CD4-positive, alpha-beta T cell (primary cell): ENCODE results near the gene PARP16. TPM values are rescaled to one million over a fixed set of nuclear protein-coding genes. Genes with fewer than 3 reads are reported as not detected.

Experiments used
- ATAC-seq: fragments of 200-7000 bp; cut with Tn5 transposase; one replicate; pipeline ENCODE4 v1.10.0; 2022; ENCODE audit warnings: mild to moderate bottlenecking; ENCODE audit not compliant: poor library complexity
- CTCF ChIA-PET: fragments of 350-600 bp; sonication (Branson Sonifier 250); formaldehyde crosslinking; loops from one replicate; lab custom pipeline; 2021; ENCODE audit warnings: antibody characterized with exemption, inconsistent platforms; lab: Charles Lee
- POLR2A ChIA-PET: fragments of 350-600 bp; sonication (Branson Sonifier 250); formaldehyde crosslinking; loops from one replicate; lab custom pipeline; 2021; ENCODE audit warnings: antibody characterized with exemption, inconsistent platforms; lab: Charles Lee
- DNase-seq, 14 experiments: peaks; one replicate each; pipeline ENCODE4 v3.0.0-alpha.2; 2013 to 2020; ENCODE audit warnings: mixed read lengths in 2 of 14
- H3K27ac ChIP-seq, 2 donors: one replicate each; pipeline versions ENCODE4 v1.5.1 to v1.7.0; 2013; ENCODE audit warnings: low read length in 2 of 2, low read depth in 1 of 2, mild to moderate bottlenecking in 1 of 2
- H3K27me3 ChIP-seq, 2 experiments: 1 replicate in 1 of 2; 2 replicates in 1 of 2; pipeline versions ENCODE4 v1.6.1 to v1.7.0; 2013; ENCODE audit warnings: low read length in 2 of 2, control low read depth in 1 of 2, mild to moderate bottlenecking in 1 of 2, moderate library complexity in 1 of 2; ENCODE audit not compliant: insufficient read depth in 2 of 2, control insufficient read depth in 1 of 2
- H3K36me3 ChIP-seq: one replicate; pipeline ENCODE4 v1.6.1; 2013; ENCODE audit warnings: low read length, control low read depth; ENCODE audit not compliant: insufficient read depth
- H3K4me1 ChIP-seq: one replicate; pipeline ENCODE4 v1.6.1; 2013; ENCODE audit warnings: low read length, control low read depth; ENCODE audit not compliant: insufficient read depth
- H3K4me3 ChIP-seq: one replicate; pipeline ENCODE4 v1.5.1; 2013; ENCODE audit warnings: mild to moderate bottlenecking, low read length, moderate library complexity
- H3K9me3 ChIP-seq, 2 experiments: 1 replicate in 1 of 2; 2 replicates in 1 of 2; pipeline versions ENCODE4 v1.6.1 to v1.7.0; 2013; ENCODE audit warnings: low read length in 2 of 2, mild to moderate bottlenecking in 2 of 2, control low read depth in 1 of 2, moderate library complexity in 1 of 2; ENCODE audit not compliant: control insufficient read depth in 1 of 2, insufficient read depth in 1 of 2
- H3K27ac Mint-ChIP-seq: one replicate; pipeline ENCODE4 v1.8.0; 2020; ENCODE audit warnings: mixed read lengths
- H3K27me3 Mint-ChIP-seq: one replicate; pipeline ENCODE4 v1.8.0; 2021; ENCODE audit warnings: mixed read lengths
- H3K36me3 Mint-ChIP-seq: one replicate; pipeline ENCODE4 v1.8.0; 2021; ENCODE audit warnings: low read depth, mixed read lengths
- H3K4me1 Mint-ChIP-seq: one replicate; pipeline ENCODE4 v1.8.0; 2021; ENCODE audit warnings: low read depth, mixed read lengths
- H3K4me3 Mint-ChIP-seq: one replicate; pipeline ENCODE4 v1.8.0; 2020; ENCODE audit warnings: mild to moderate bottlenecking, mixed read lengths
- H3K9me3 Mint-ChIP-seq: one replicate; pipeline ENCODE4 v1.8.0; 2020; ENCODE audit warnings: mixed read lengths
- CTCF ChIP-seq: fragments of 200-600 bp; IDR thresholded peaks from one replicate; pipeline ENCODE4 v1.8.0; 2022; ENCODE audit warnings: antibody characterized with exemption, mild to moderate bottlenecking
- intact Hi-C, 2 experiments: fragments of 100-400 bp; cut with DNase I in 1 of 2; cut with micrococcal nuclease in 1 of 2; formaldehyde crosslinking; loops; one replicate each; pipeline versions ENCODE4 v1.15.1 to v1.9.0; 2023 to 2025; cut with DNase I, micrococcal nuclease
- total RNA-seq, 174 experiments: library from RNA in 2 of 174; stranded (reverse) in 2 of 174; gene quantifications; one replicate each; pipeline ENCODE4 v1.2.3 and lab custom pipeline; 2021 to 2026

The PARP16 gene
- total RNA-seq, 2 experiments from 2014 or later: 11.3 to 12.9 TPM

GRCh38 chr15:65333856-65334255 lies 47.2 kb upstream of the PARP16 start:
- ATAC-seq (no peak), DNase-seq (no peak)
- intact Hi-C loops: loop anchor here in 1 of 2 experiments (5.0 kb wide), 1 partner anchor 38 kb away; no protein-coding TSS in a partner anchor
- no peaks in the 10 kb centered on the region for H3K4me1 ChIP-seq
- no peaks in the 10 kb centered on the region for H3K27me3 ChIP-seq
- no peaks in the 10 kb centered on the region for H3K36me3 ChIP-seq
- H3K36me3 Mint-ChIP-seq: no peaks in the 10 kb centered on the region
- CTCF ChIA-PET: no interaction called here
- TF ChIP-seq CTCF: no peak
- no peak overlapping the region for H3K4me3 ChIP-seq
- no peak overlapping the region for H3K27ac Mint-ChIP-seq
- POLR2A ChIA-PET: no interaction called here
- H3K9me3 ChIP-seq: peaks cover 0 to 4% of the 10 kb centered on the region in 2 experiments
- no peaks in the 10 kb centered on the region for H3K4me1 Mint-ChIP-seq
- no peak overlapping the region for H3K27ac ChIP-seq
- H3K4me3 Mint-ChIP-seq: no peak overlapping the region
- H3K27me3 Mint-ChIP-seq: peaks cover 9% of the 10 kb centered on the region
- no peaks in the 10 kb centered on the region for H3K9me3 Mint-ChIP-seq

GRCh38 chr15:65333148-65333820 lies 46.6 kb upstream of the PARP16 start:
- intact Hi-C loops: loop anchor here in 1 of 2 experiments (5.0 kb wide), 1 partner anchor 39 kb away; no protein-coding TSS in a partner anchor
- CTCF ChIA-PET: no interaction called here
- H3K27me3 Mint-ChIP-seq: peaks cover 10% of the 10 kb centered on the region
- ATAC-seq: no peak
- no peaks in the 10 kb centered on the region for H3K4me1 Mint-ChIP-seq
- H3K9me3 Mint-ChIP-seq: no peaks in the 10 kb centered on the region
- H3K9me3 ChIP-seq: peaks cover 0 to 4% of the 10 kb centered on the region in 2 experiments
- H3K27ac Mint-ChIP-seq: no peak overlapping the region
- no peaks in the 10 kb centered on the region for H3K36me3 ChIP-seq
- H3K4me3 ChIP-seq: no peak overlapping the region
- no peak for TF ChIP-seq CTCF
- no peak overlapping the region for H3K27ac ChIP-seq
- POLR2A ChIA-PET: no interaction called here
- peak in 1 of 14 experiments; percentile 10 for DNase-seq
- no peaks in the 10 kb centered on the region for H3K36me3 Mint-ChIP-seq
- no peak overlapping the region for H3K4me3 Mint-ChIP-seq
- H3K4me1 ChIP-seq: no peaks in the 10 kb centered on the region
- H3K27me3 ChIP-seq: no peaks in the 10 kb centered on the region

- ATAC-seq (no peak), DNase-seq (no peak)
- Histone ChIP-seq H3K4me3 (no peak overlapping the region), H3K36me3 (no peaks in the 10 kb centered on the region), H3K27me3 (no peaks in the 10 kb centered on the region), H3K9me3 (peaks cover 0 to 4% of the 10 kb centered on the region in 2 experiments), H3K4me1 (no peaks in the 10 kb centered on the region), H3K27ac (no peak overlapping the region)
- H3K27ac Mint-ChIP-seq: no peak overlapping the region
- ChIA-PET POLR2A (no interaction called here), CTCF (no interaction called here)
- no peak overlapping the region for H3K4me3 Mint-ChIP-seq
- intact Hi-C loops: loop anchor here in 1 of 2 experiments (5.0 kb wide), 1 partner anchor 40 kb away; no protein-coding TSS in a partner anchor
- H3K4me1 Mint-ChIP-seq: no peaks in the 10 kb centered on the region
- H3K36me3 Mint-ChIP-seq: no peaks in the 10 kb centered on the region
- H3K9me3 Mint-ChIP-seq: no peaks in the 10 kb centered on the region
- TF ChIP-seq CTCF: no peak
- H3K27me3 Mint-ChIP-seq: peaks cover 15% of the 10 kb centered on the region
Measured at GRCh38 chr15:65332391-65333147, 45.9 kb upstream of the PARP16 start.
